Smooth muscle cell of bladder (primary cell): ENCODE measurements around the gene SLC17A4. TPM values are rescaled to one million over a fixed set of nuclear protein-coding genes. Genes with fewer than 3 reads are reported as not detected.

Source experiments
- total RNA-seq: library from RNA; depleted of rRNA; stranded (reverse); fragments of >200 nt; gene quantifications from 2 replicates; pipeline ENCODE4 v1.2.3, GENCODE V29; 2014

SLC17A4 gene
- not detected in 2 replicates for total RNA-seq

GRCh38 chr6:25754535-25754934, at the start of gene SLC17A4:
Gene SLC17A4 (plus strand): TSS chr6:25754742. CDS start chr6:25761963, 7,221 bp downstream.

Other genes with a start within 250 kb of the SLC17A4 start
- not detected in 2 replicates for gene SCGN, start 102.5 kb upstream of the SLC17A4 start, total RNA-seq
- not detected in 2 replicates for gene SLC17A1, start 77.3 kb downstream of the SLC17A4 start, total RNA-seq
- not detected in 2 replicates for gene SLC17A3, start 119.5 kb downstream of the SLC17A4 start, total RNA-seq
- not detected in 2 replicates for gene SLC17A2, start 175.9 kb downstream of the SLC17A4 start, total RNA-seq
- gene TRIM38, start 208.1 kb downstream of the SLC17A4 start, total RNA-seq = 8.1 and 10.3 TPM in 2 replicates